Daoy (cell line): ENCODE measurements around the gene ATP11C. TPM values are rescaled to one million over a fixed set of nuclear protein-coding genes. Genes with fewer than 3 reads are reported as not detected.
"Not testable (repeated sequence)": the region's sequence is repeated elsewhere in the genome, so short reads cannot be mapped to it uniquely, and the experiment has no call there.

Source experiments
- DNase-seq: peaks from one replicate; pipeline ENCODE4 v3.0.0-alpha.2; 2015; ENCODE audit warnings: low read depth
- total RNA-seq: library from RNA; depleted of rRNA; stranded (reverse); fragments of >200 nt; shearing (Covaris generic); gene quantifications from 2 replicates; pipeline ENCODE4 v1.2.3, GENCODE V29; 2014

The ATP11C gene
- total RNA-seq, 1 experiment from 2014 or later, result 20.1 TPM

- DNase-seq, result no peak
These were observed 70.6 kb downstream of the ATP11C start for GRCh38 chrX:139862208-139862607.

GRCh38 chrX:139856826-139857225, 76.0 kb downstream of the ATP11C start:
- DNase-seq, result peak; percentile 3

GRCh38 chrX:139851730-139852129, 81.1 kb downstream of the ATP11C start:
- DNase-seq, result no peak

GRCh38 chrX:139850968-139851367, 81.9 kb downstream of the ATP11C start:
- no peak for DNase-seq

GRCh38 chrX:139844884-139845283, 88.0 kb downstream of the ATP11C start:
- DNase-seq, result no peak

- peak; percentile 5 for DNase-seq
These were observed 88.7 kb downstream of the ATP11C start for GRCh38 chrX:139844163-139844562.

GRCh38 chrX:139842326-139843185, 90.3 kb downstream of the ATP11C start:
- DNase-seq, result no peak

- not testable (repeated sequence) for DNase-seq
These were observed 96.5 kb downstream of the ATP11C start for GRCh38 chrX:139836335-139836734.

- DNase-seq, result no peak
These were observed 98.0 kb downstream of the ATP11C start for GRCh38 chrX:139834879-139835278.

GRCh38 chrX:139832718-139833309, 100.0 kb downstream of the ATP11C start:
- no peak for DNase-seq

GRCh38 chrX:139831675-139832456, 101.0 kb downstream of the ATP11C start:
- peak; percentile 37 for DNase-seq

GRCh38 chrX:139831017-139831416, 101.8 kb downstream of the ATP11C start:
- no peak for DNase-seq

- no peak for DNase-seq
These were observed 104.0 kb downstream of the ATP11C start for GRCh38 chrX:139828830-139829229.

GRCh38 chrX:139828033-139828432, 104.8 kb downstream of the ATP11C start:
- no peak for DNase-seq

GRCh38 chrX:139826065-139827044, 106.5 kb downstream of the ATP11C start:
- DNase-seq, result peak; percentile 3

- DNase-seq, result no peak
These were observed 107.2 kb downstream of the ATP11C start for GRCh38 chrX:139825618-139826017.

GRCh38 chrX:139823806-139824205, 109.0 kb downstream of the ATP11C start:
- peak; percentile 15 for DNase-seq

GRCh38 chrX:139820358-139820984, 112.4 kb downstream of the ATP11C start:
- no peak for DNase-seq

GRCh38 chrX:139816204-139816603, 116.6 kb downstream of the ATP11C start:
- DNase-seq, result no peak

GRCh38 chrX:139815771-139816170, 117.1 kb downstream of the ATP11C start:
- DNase-seq, result no peak
